HEK293 (cell line): Measurements from ENCODE around the gene ADAMTS14.

Experiments
- CTCF ChIP-seq: fragments of 450-650 bp; formaldehyde crosslinking; IDR thresholded peaks from 2 replicates; pipeline ENCODE4 v1.5.1; 2016; ENCODE audit warnings: missing biosample characterization, missing genetic modification characterization
- ZNF114 ChIP-seq: fragments of 450-650 bp; formaldehyde crosslinking; IDR thresholded peaks from 2 replicates; pipeline ENCODE4 v1.5.0; 2017; ENCODE audit warnings: missing biosample characterization, missing genetic modification characterization

GRCh38 chr10:70694418-70695141 lies 22.3 kb downstream of the ADAMTS14 start:
- TF ChIP-seq ZNF114 (no peak), CTCF (tag by site-specific recombination) (no peak)
